Hematopoietic multipotent progenitor cell (in vitro differentiated cells): ENCODE measurements around the gene FAM133A. TPM values are rescaled to one million over a fixed set of nuclear protein-coding genes. Genes with fewer than 3 reads are reported as not detected.

Experiments
- DNase-seq, 3 donors: peaks; one replicate each; pipeline ENCODE4 v3.0.0-alpha.2; 2011 to 2015; ENCODE audit warnings: low read depth in 2 of 3, low spot score in 2 of 3
- total RNA-seq: library from RNA; depleted of rRNA; stranded (reverse); fragments of >200 nt; gene quantifications from one replicate; pipeline ENCODE4 v1.2.3, GENCODE V29; 2012

Gene FAM133A
- total RNA-seq: 0.27 TPM

DNA sequence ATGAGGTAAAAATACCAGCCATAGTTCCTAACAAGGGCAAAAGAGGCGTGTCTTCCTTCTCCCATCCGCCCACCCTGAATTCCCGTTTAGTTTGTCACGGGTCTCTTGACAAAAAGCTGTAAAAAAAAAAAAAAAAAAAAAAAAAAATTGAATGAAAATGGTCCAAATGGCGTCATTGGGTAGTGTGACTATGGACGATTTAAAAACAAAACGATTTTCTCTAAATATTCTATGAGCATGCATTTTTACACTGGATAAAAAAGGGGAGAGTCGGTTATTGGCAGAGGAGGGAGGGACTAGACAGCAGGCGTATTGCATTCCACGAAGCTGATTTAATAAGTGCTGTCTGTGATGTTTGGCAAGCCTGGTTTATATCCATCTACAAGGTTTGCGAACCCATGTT is at the start of gene FAM133A:
FAM133A (plus strand) TSS at position 338 of the 403 bp plus-strand sequence. CDS start 35,214 bp downstream, outside the sequence.
- no peak for DNase-seq

DNA sequence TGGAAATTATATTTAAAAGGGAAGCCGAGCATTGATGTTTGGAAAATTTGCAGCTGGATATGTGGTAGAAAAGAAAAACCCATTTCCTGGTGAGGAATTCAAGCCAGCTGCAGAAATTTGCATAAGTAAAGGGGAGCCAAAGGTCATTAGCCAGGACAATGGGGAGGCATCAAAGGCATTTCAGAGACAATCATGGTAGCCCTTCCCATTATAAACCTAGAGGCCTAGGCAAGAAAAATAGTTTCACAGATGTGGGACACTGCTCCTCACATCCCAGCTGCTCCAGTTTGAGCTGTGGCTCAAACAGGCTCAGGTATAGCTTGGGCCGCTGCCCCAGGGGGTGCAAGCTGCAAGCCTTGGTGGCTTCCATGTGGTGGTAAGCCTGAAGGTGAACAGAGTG is 36.4 kb upstream of the FAM133A start:
- DNase-seq: no peak

DNA sequence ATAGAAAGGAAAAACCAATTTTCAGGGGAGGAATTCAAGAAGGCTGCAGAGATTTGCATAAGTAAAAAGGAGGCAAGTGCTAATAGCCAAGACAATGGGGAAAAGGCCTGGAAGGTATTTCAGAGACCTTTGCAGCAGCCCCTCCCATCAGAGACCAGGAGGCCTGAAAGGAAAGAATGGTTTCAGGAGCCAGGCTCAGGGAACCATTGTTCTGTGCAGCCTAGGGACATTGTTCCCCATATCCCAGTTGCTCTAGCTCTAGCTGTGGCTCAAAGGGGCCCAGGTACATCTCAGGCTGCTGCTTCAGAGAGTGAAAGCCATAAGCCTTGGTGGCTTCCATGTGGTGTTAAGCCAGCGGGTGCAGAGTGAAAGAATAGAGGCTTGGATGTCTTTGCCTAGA is 24.6 kb upstream of the FAM133A start:
- no peak for DNase-seq

DNA sequence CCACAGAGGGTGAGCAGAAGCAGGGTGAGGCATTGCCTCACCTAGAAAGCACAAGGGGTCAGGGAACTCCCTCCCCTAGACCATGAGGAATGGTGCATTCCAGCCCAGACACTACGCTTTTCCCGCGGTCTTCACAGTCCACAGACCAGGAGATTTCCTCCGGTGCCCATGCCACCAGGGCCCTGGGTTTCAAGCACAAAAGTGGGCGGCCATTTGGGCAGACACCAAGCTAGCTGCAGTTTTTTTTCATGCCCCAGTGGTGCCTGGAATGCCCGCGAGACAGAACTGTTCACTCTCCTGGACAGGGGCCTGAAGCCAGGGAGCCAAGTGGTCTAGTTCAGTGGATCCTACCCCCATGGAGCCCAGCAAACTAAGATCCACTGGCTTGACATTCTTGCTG is 13.4 kb upstream of the FAM133A start:
- DNase-seq: no peak

DNA sequence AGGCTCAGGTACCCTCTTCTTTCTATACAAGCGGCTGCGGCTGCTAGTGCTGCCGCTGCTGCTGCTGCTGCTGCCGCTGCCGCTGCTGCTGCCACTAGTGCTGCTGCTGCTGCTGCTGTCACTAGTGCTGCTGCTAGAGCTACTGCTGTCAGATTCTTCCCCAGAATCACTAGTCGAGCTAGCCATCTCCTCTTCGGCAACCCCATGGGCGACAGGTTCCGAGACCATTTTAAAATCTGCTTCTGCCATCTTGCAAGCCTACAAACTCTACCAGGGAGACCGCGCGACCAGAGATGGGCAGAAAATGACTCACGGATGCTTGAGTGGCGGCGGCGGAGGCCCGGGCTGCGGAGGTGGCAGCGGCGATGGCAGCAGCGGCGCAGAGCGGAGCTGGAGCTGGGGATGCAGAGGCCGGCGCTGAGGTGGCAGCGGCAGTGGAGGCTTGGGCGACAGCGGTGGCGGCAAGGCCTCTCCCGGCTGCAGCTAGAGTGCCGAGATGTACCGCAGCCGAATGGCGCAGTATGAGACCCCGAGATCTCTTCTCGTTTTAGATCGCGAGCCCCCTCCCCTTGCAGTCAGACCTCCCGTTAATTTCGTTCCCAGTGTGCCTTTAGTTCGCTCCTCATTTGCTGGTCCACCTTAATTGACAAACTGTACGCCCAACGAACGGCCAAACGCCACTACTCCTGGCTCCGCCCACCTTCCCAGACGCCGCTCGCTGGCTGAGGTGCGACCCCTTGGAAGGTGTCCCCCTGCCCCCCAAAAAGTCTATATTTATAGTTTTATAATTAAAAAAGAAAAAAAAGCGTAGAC is 744 bp upstream of the FAM133A start, which contains the start of gene NAP1L3:
NAP1L3 (minus strand) TSS at position 523 of the 813 bp plus-strand sequence; CDS start at position 249, 274 bp downstream.
- DNase-seq: peak; percentile 34 to 95 (median 83)

DNA sequence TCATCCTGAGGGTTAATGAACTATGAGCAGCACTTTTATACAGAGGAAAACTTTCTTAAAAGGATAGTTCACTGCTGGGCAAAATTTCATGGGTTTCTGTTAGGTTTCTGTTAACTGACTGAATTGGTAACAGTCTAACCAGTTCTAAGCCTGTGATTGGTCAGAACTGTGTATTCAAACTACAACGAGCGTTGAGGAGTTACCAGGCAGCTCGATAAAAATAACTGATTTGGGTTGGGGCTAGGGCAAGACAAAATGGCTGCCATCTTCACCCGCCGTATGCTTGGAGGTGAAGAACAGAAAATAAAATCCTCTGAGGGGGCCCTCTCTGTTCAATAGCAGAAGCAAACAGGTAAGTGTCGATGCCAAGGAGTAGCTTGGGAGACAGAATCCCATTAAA is 22.0 kb downstream of the FAM133A start:
- DNase-seq: no peak

DNA sequence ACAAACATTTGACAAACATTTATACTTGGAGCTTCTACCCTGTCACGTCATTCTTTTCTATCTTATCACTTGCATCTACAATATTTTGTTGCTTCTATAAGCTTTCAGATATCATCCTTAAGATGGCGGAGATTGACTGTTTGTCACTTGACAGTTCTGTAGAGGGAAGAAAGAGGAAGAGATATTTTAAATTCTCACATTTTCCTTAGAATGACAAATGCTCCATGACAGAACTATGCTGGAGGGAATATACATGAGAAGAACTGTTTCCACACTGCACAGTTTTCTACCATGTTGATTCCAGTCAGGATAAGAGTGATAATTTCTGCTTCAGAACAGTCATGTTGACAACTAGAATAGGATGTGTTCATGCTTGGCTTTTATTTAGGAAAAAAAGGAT is 29.7 kb downstream of the FAM133A start:
- no peak for DNase-seq

DNA sequence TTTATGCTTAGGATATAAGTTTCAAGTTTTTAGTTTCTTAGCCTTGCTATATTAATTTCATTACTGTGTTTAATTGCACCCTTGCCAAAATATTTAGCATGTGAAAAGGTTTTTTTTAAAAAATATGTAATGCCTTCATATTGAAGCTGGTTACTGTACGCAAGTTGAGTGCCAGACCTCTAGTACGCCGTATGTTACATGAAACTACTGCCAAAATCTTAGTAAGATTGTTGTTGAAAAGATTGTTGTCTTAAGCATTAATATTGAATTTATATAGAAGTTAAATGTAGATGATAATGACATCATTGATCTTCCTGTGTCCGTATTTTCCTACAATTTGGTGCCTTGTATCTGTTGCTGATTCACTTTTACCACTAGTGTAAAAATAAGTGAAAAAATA is 37.1 kb downstream of the FAM133A start:
- no peak for DNase-seq

DNA sequence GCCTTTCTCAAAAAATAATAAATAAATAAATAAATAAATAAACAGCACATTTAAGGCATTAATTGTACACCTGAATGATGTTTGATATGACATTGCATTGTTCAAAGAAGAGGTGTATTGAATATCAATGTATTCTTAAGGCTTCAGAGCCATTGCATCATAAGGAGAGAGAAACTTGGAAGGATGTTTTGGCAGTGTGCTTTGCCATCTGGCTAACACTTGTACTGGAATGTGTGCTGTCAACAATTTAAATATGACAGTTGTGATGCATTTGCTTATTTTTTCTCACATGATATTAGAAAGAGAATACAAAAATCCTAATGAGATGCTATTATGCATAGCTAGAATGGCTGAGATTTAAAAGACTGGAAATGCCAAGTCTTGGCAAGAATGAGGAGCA is 67.8 kb downstream of the FAM133A start:
- no peak for DNase-seq

DNA sequence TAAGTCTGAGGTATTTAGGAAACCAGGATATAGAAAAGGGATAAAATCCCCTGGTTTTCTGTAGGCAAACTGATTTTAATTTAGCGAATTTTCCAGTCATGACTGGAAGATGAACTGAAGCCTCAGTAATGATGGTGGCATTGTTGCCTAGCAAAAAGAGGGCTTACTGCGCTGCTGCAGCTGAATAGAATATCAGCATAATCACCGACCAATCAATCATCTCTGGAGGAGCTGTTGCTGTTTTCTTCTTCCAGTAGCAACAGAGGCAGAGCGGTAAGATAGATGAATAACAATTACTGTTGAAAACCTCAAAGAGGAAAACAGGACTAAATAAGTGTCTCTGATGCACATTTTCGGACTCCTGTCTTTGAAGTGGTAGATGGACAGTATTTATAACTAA is 86.2 kb downstream of the FAM133A start:
- no peak for DNase-seq

Other genes with a start within 250 kb of the FAM133A start
- gene NAP1L3, start 628 bp upstream of the FAM133A start, total RNA-seq: 12.4 TPM